ENCODE data around the gene LRRC8A. TPM values are rescaled to one million over a fixed set of nuclear protein-coding genes. Genes with fewer than 3 reads are reported as not detected.
"Not testable (repeated sequence)": the region's sequence is repeated elsewhere in the genome, so short reads cannot be mapped to it uniquely, and the experiment has no call there.

Gene LRRC8A
- total RNA-seq, 1 donor from 2014 or later, result 38.2 TPM

- Mint-ChIP-seq H3K27ac (peak overlapping the region; percentile 48), H3K36me3 (peaks cover 13% of the 10 kb centered on the region), H3K4me1 (ENCODE audit: unreplicated experiment) (peaks cover 19% of the 10 kb centered on the region), H3K9me3 (no peaks in the 10 kb centered on the region), H3K27me3 (no peaks in the 10 kb centered on the region), H3K4me3 (peak overlapping the region; percentile 93)
- DNase-seq (ENCODE audit: extremely low spot score, unreplicated experiment), result no peak
- TF ChIP-seq, protein P1, sequence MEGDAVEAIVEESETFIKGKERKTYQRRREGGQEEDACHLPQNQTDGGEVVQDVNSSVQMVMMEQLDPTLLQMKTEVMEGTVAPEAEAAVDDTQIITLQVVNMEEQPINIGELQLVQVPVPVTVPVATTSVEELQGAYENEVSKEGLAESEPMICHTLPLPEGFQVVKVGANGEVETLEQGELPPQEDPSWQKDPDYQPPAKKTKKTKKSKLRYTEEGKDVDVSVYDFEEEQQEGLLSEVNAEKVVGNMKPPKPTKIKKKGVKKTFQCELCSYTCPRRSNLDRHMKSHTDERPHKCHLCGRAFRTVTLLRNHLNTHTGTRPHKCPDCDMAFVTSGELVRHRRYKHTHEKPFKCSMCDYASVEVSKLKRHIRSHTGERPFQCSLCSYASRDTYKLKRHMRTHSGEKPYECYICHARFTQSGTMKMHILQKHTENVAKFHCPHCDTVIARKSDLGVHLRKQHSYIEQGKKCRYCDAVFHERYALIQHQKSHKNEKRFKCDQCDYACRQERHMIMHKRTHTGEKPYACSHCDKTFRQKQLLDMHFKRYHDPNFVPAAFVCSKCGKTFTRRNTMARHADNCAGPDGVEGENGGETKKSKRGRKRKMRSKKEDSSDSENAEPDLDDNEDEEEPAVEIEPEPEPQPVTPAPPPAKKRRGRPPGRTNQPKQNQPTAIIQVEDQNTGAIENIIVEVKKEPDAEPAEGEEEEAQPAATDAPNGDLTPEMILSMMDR (conservative IDR thresholded peaks at IDR 0.05), result no peak
Observed at GRCh38 chr9:128945798-128946501, 64.0 kb downstream of the LRRC8A start.

GRCh38 chr9:128946571-128947276, 64.8 kb downstream of the LRRC8A start:
- H3K36me3 Mint-ChIP-seq, result peaks cover 17% of the 10 kb centered on the region
- peak overlapping the region; percentile 89 for H3K27ac Mint-ChIP-seq
- no peaks in the 10 kb centered on the region for H3K9me3 Mint-ChIP-seq
- TF ChIP-seq, protein P1 (conservative IDR thresholded peaks at IDR 0.05), result no peak
- H3K27me3 Mint-ChIP-seq, result no peaks in the 10 kb centered on the region
- peaks cover 18% of the 10 kb centered on the region for H3K4me1 Mint-ChIP-seq (ENCODE audit: unreplicated experiment)
- H3K4me3 Mint-ChIP-seq, result peak overlapping the region; percentile 93
- no peak for DNase-seq (ENCODE audit: extremely low spot score, unreplicated experiment)

- peak overlapping the region; percentile 89 for H3K27ac Mint-ChIP-seq
- H3K36me3 Mint-ChIP-seq, result peaks cover 17% of the 10 kb centered on the region
- no peaks in the 10 kb centered on the region for H3K27me3 Mint-ChIP-seq
- H3K4me1 Mint-ChIP-seq (ENCODE audit: unreplicated experiment), result peaks cover 18% of the 10 kb centered on the region
- TF ChIP-seq, protein P1 (conservative IDR thresholded peaks at IDR 0.05), result no peak
- H3K4me3 Mint-ChIP-seq, result peak overlapping the region; percentile 93
- H3K9me3 Mint-ChIP-seq, result no peaks in the 10 kb centered on the region
- no peak for DNase-seq (ENCODE audit: extremely low spot score, unreplicated experiment)
Observed at GRCh38 chr9:128947277-128947526, 65.3 kb downstream of the LRRC8A start.

- Mint-ChIP-seq H3K4me3 (peak within 1 kb of the TSS; percentile 93), H3K27ac (peak within 1 kb of the TSS; percentile 89), H3K9me3 (no peaks in the 10 kb centered on the region), H3K27me3 (no peaks in the 10 kb centered on the region), H3K36me3 (peaks cover 18% of the 10 kb centered on the region), H3K4me1 (ENCODE audit: unreplicated experiment) (peaks cover 18% of the 10 kb centered on the region)
- TF ChIP-seq, protein P1 (conservative IDR thresholded peaks at IDR 0.05), result no peak
- DNase-seq (ENCODE audit: extremely low spot score, unreplicated experiment), result peak; percentile 99
Observed at GRCh38 chr9:128947527-128948301, 65.8 kb downstream of the LRRC8A start, which contains the start of the genes DOLK and NUP188. DOLK (minus strand) TSS chr9:128947603; CDS start chr9:128947303, 300 bp downstream. NUP188 (plus strand) TSS chr9:128947699; CDS start chr9:128947720, 21 bp downstream.

DNA sequence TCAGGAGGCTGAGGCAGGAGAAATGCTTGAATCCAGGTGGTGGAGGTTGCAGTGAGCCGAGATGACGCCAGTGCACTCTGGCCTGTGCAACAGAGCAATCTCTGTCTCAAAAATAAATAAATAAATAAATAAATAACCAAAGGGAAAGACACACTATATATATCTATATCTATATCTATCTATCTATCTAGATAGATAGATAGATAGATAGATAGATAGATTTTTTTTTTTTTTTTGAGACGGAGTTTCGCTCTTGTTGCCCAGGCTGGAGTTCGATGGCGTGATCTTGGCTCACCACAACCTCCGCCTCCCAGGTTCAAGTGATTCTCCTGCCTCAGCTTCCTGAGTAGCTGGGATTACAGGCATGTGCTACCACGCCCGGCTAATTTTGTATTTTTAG, 79.5 kb downstream of the LRRC8A start:
- not testable (repeated sequence) for H3K27ac Mint-ChIP-seq, H3K4me3 Mint-ChIP-seq, H3K9me3 Mint-ChIP-seq

More for the DNA sequence above, 79.5 kb downstream of the LRRC8A start:
- not testable (repeated sequence) for DNase-seq (ENCODE audit: extremely low spot score, unreplicated experiment); H3K4me1 Mint-ChIP-seq (ENCODE audit: unreplicated experiment); H3K27me3 Mint-ChIP-seq
- H3K36me3 Mint-ChIP-seq, result peaks cover 15% of the 10 kb centered on the region

Other genes starting within 250 kb of the LRRC8A start
- gene DYNC2I2, start 225.3 kb upstream of the LRRC8A start, total RNA-seq (ENCODE audit: low replicate concordance), result 65.0 and 70.6 TPM in 2 replicates
- gene SET, start 192.9 kb upstream of the LRRC8A start, total RNA-seq (ENCODE audit: low replicate concordance), result 450 and 545 TPM in 2 replicates
- 6.9 and 11.7 TPM in 2 replicates for gene PKN3, start 179.6 kb upstream of the LRRC8A start, total RNA-seq (ENCODE audit: low replicate concordance)
- gene ZDHHC12, start 158.0 kb upstream of the LRRC8A start, total RNA-seq (ENCODE audit: low replicate concordance), result 25.6 and 53.5 TPM in 2 replicates
- 36.8 and 45.7 TPM in 2 replicates for gene ZER1, start 110.2 kb upstream of the LRRC8A start, total RNA-seq (ENCODE audit: low replicate concordance)
- gene TBC1D13, start 94.9 kb upstream of the LRRC8A start, total RNA-seq (ENCODE audit: low replicate concordance), result 29.0 and 33.5 TPM in 2 replicates
- 24.1 and 30.8 TPM in 2 replicates for gene ENDOG, start 63.6 kb upstream of the LRRC8A start, total RNA-seq (ENCODE audit: low replicate concordance)
- gene SPOUT1, start 52.3 kb upstream of the LRRC8A start, total RNA-seq (ENCODE audit: low replicate concordance), result 46.7 and 53.4 TPM in 2 replicates
- 4.0 and 11.5 TPM in 2 replicates for gene KYAT1, start 183 bp upstream of the LRRC8A start, total RNA-seq (ENCODE audit: low replicate concordance)
- gene PHYHD1, start 38.8 kb downstream of the LRRC8A start, total RNA-seq (ENCODE audit: low replicate concordance), result 10.0 and 14.3 TPM in 2 replicates
- gene DOLK, start 65.5 kb downstream of the LRRC8A start, total RNA-seq (ENCODE audit: low replicate concordance), result 18.8 and 21.6 TPM in 2 replicates
- 36.4 and 63.7 TPM in 2 replicates for gene NUP188, start 65.6 kb downstream of the LRRC8A start, total RNA-seq (ENCODE audit: low replicate concordance)
- 126 and 224 TPM in 2 replicates for gene SH3GLB2, start 146.2 kb downstream of the LRRC8A start, total RNA-seq (ENCODE audit: low replicate concordance)
- gene MIGA2, start 154.5 kb downstream of the LRRC8A start, total RNA-seq (ENCODE audit: low replicate concordance), result 38.4 and 41.6 TPM in 2 replicates
- gene DOLPP1, start 199.0 kb downstream of the LRRC8A start, total RNA-seq (ENCODE audit: low replicate concordance), result 20.2 and 21.1 TPM in 2 replicates
- gene CRAT, start 228.7 kb downstream of the LRRC8A start, total RNA-seq (ENCODE audit: low replicate concordance), result 14.5 and 28.4 TPM in 2 replicates
- 102 and 115 TPM in 2 replicates for gene PTPA, start 229.3 kb downstream of the LRRC8A start, total RNA-seq (ENCODE audit: low replicate concordance)